DOHH2 (cell line): ENCODE measurements around the gene IL1RAPL1.

Source experiments
- H3F3A ChIP-seq: fragments of 200-600 bp; sonication (generic), shearing (Covaris generic); 2 replicates; pipeline ENCODE4 v1.6.0; 2016; ENCODE audit warnings: antibody characterized with exemption, mild to moderate bottlenecking; ENCODE audit not compliant: control insufficient read depth, insufficient read depth
- H3K27ac ChIP-seq: fragments of 200-600 bp; sonication (generic); 2 replicates; pipeline ENCODE4 v1.5.1; 2014; ENCODE audit warnings: low read depth, mild to moderate bottlenecking, low read length, moderate library complexity
- H3K27me3 ChIP-seq: fragments of 200-600 bp; sonication (generic); 2 replicates; pipeline ENCODE4 v1.6.1; 2014; ENCODE audit warnings: mild to moderate bottlenecking, low read length, mixed read lengths; ENCODE audit not compliant: control insufficient read depth
- H3K36me3 ChIP-seq: fragments of 200-600 bp; sonication (generic); 2 replicates; pipeline ENCODE4 v1.6.1; 2014; ENCODE audit warnings: mild to moderate bottlenecking, low read length, moderate library complexity, mixed read lengths; ENCODE audit not compliant: control insufficient read depth
- H3K4me1 ChIP-seq: fragments of 200-600 bp; sonication (generic); 2 replicates; pipeline ENCODE4 v1.6.1; 2014; ENCODE audit warnings: mild to moderate bottlenecking, low read length, mixed read lengths; ENCODE audit not compliant: control insufficient read depth
- H3K4me2 ChIP-seq: fragments of 200-600 bp; sonication (generic); 2 replicates; pipeline ENCODE4 v1.6.0; 2014; ENCODE audit warnings: mild to moderate bottlenecking, low read length, moderate library complexity
- H3K4me3 ChIP-seq: fragments of 200-600 bp; sonication (generic); 2 replicates; pipeline ENCODE4 v1.5.1; 2014; ENCODE audit warnings: mild to moderate bottlenecking, low read length, mixed read lengths
- H3K79me2 ChIP-seq: fragments of 200-600 bp; sonication (generic); 2 replicates; pipeline ENCODE4 v1.6.1; 2014; ENCODE audit warnings: mild to moderate bottlenecking, low read length, mixed read lengths; ENCODE audit not compliant: control insufficient read depth
- H3K9me2 ChIP-seq: fragments of 200-600 bp; sonication (generic); replicated peaks from 2 replicates; pipeline ENCODE4 v1.6.1; 2014; ENCODE audit warnings: mild to moderate bottlenecking, low read length, mixed read lengths; ENCODE audit not compliant: control insufficient read depth
- H3K9me3 ChIP-seq: fragments of 200-600 bp; sonication (generic); 2 replicates; pipeline ENCODE4 v1.6.1; 2014; ENCODE audit warnings: antibody characterized with exemption, low read length, mixed read lengths; ENCODE audit not compliant: control insufficient read depth, insufficient read depth
- H4K20me1 ChIP-seq: fragments of 200-600 bp; sonication (generic); 2 replicates; pipeline ENCODE4 v1.6.0; 2014; ENCODE audit warnings: low read depth, mild to moderate bottlenecking, antibody characterized with exemption, low read length, moderate library complexity; ENCODE audit not compliant: control insufficient read depth, insufficient read depth
- CTCF ChIP-seq: fragments of 200-600 bp; sonication (generic); IDR thresholded peaks from one replicate; pipeline ENCODE4 v1.5.1; 2014; ENCODE audit warnings: antibody characterized with exemption, mild to moderate bottlenecking, low read depth, low read length; ENCODE audit not compliant: poor library complexity, severe bottlenecking
- EZH2phosphoT487 ChIP-seq: fragments of 200-600 bp; sonication (generic); IDR thresholded peaks from 2 replicates; pipeline ENCODE4 v1.6.1; 2017; ENCODE audit warnings: borderline replicate concordance, mild to moderate bottlenecking, antibody characterized with exemption, low read length, moderate library complexity, mixed read lengths

The IL1RAPL1 gene

GRCh38 chrX:29636331-29636730 is 1049.1 kb downstream of the IL1RAPL1 start:
- H3K9me3 ChIP-seq, result no peaks in the 10 kb centered on the region
- H3K79me2 ChIP-seq, result no peaks in the 10 kb centered on the region
- no peaks in the 10 kb centered on the region for H3K4me1 ChIP-seq
- no peaks in the 10 kb centered on the region for H3K36me3 ChIP-seq
- H3K27ac ChIP-seq, result no peak overlapping the region
- no peak overlapping the region for H3K4me3 ChIP-seq
- no peaks in the 10 kb centered on the region for H4K20me1 ChIP-seq
- no peak overlapping the region for H3K4me2 ChIP-seq
- no peaks in the 10 kb centered on the region for H3F3A ChIP-seq
- TF ChIP-seq CTCF (no peak), EZH2phosphoT487 (no peak)
- H3K9me2 ChIP-seq, result no peaks in the 10 kb centered on the region
- no peaks in the 10 kb centered on the region for H3K27me3 ChIP-seq

DNA sequence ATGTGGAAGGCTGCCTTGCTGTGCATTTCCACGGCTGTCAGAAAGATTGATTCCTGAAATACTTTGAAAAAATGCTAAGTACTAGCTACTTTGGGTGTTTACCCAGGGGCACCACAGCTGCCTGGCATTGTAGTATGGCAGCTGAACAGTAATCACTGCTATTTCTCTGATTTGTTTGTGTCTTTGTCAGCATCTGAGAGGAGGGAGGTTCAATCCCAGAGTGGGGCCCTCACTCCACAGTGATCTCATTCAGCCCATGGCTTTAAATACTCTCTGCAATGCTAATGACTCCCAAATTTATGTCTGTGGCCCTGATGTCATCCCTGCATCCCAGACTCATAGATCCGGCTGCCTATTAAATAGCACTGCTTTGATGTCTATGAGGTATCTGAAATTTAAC is 1052.9 kb downstream of the IL1RAPL1 start:
- TF ChIP-seq EZH2phosphoT487, result no peak
- TF ChIP-seq CTCF, result no peak
- H4K20me1 ChIP-seq, result no peaks in the 10 kb centered on the region
- H3K4me1 ChIP-seq, result no peaks in the 10 kb centered on the region
- H3K4me3 ChIP-seq, result no peak overlapping the region
- H3K27me3 ChIP-seq, result no peaks in the 10 kb centered on the region
- no peaks in the 10 kb centered on the region for H3K9me2 ChIP-seq
- H3K4me2 ChIP-seq, result no peak overlapping the region
- H3K36me3 ChIP-seq, result no peaks in the 10 kb centered on the region
- no peak overlapping the region for H3K27ac ChIP-seq
- H3F3A ChIP-seq, result no peaks in the 10 kb centered on the region
- no peaks in the 10 kb centered on the region for H3K79me2 ChIP-seq
- H3K9me3 ChIP-seq, result no peaks in the 10 kb centered on the region

GRCh38 chrX:29641461-29641860 is 1054.2 kb downstream of the IL1RAPL1 start:
- no peaks in the 10 kb centered on the region for H4K20me1 ChIP-seq
- no peaks in the 10 kb centered on the region for H3K9me3 ChIP-seq
- H3K4me1 ChIP-seq, result no peaks in the 10 kb centered on the region
- H3K4me3 ChIP-seq, result no peak overlapping the region
- no peaks in the 10 kb centered on the region for H3K79me2 ChIP-seq
- H3F3A ChIP-seq, result no peaks in the 10 kb centered on the region
- H3K4me2 ChIP-seq, result no peak overlapping the region
- H3K27ac ChIP-seq, result no peak overlapping the region
- H3K27me3 ChIP-seq, result no peaks in the 10 kb centered on the region
- no peaks in the 10 kb centered on the region for H3K9me2 ChIP-seq
- no peaks in the 10 kb centered on the region for H3K36me3 ChIP-seq
- TF ChIP-seq EZH2phosphoT487, result no peak

GRCh38 chrX:29643181-29643580 is 1055.9 kb downstream of the IL1RAPL1 start:
- H3K9me2 ChIP-seq, result no peaks in the 10 kb centered on the region
- H3K9me3 ChIP-seq, result no peaks in the 10 kb centered on the region
- no peak overlapping the region for H3K4me3 ChIP-seq
- H3K4me2 ChIP-seq, result no peak overlapping the region
- TF ChIP-seq CTCF, result no peak
- TF ChIP-seq EZH2phosphoT487, result no peak
- no peak overlapping the region for H3K27ac ChIP-seq
- no peaks in the 10 kb centered on the region for H3K36me3 ChIP-seq
- H3K27me3 ChIP-seq, result no peaks in the 10 kb centered on the region
- H3F3A ChIP-seq, result no peaks in the 10 kb centered on the region
- H4K20me1 ChIP-seq, result no peaks in the 10 kb centered on the region
- no peaks in the 10 kb centered on the region for H3K79me2 ChIP-seq
- no peaks in the 10 kb centered on the region for H3K4me1 ChIP-seq
